Activated effector memory CD4-positive, alpha-beta T cell treated with Interleukin-2 at 50 U/mL for 16 hours (primary cell): ENCODE data around the gene PLPP6.
"Not testable (repeated sequence)": the region's sequence is repeated elsewhere in the genome, so short reads cannot be mapped to it uniquely, and the experiment has no call there.

Experiments
- DNase-seq: peaks from one replicate; pipeline ENCODE4 v3.0.0-alpha.2; 2020

The PLPP6 gene

DNA sequence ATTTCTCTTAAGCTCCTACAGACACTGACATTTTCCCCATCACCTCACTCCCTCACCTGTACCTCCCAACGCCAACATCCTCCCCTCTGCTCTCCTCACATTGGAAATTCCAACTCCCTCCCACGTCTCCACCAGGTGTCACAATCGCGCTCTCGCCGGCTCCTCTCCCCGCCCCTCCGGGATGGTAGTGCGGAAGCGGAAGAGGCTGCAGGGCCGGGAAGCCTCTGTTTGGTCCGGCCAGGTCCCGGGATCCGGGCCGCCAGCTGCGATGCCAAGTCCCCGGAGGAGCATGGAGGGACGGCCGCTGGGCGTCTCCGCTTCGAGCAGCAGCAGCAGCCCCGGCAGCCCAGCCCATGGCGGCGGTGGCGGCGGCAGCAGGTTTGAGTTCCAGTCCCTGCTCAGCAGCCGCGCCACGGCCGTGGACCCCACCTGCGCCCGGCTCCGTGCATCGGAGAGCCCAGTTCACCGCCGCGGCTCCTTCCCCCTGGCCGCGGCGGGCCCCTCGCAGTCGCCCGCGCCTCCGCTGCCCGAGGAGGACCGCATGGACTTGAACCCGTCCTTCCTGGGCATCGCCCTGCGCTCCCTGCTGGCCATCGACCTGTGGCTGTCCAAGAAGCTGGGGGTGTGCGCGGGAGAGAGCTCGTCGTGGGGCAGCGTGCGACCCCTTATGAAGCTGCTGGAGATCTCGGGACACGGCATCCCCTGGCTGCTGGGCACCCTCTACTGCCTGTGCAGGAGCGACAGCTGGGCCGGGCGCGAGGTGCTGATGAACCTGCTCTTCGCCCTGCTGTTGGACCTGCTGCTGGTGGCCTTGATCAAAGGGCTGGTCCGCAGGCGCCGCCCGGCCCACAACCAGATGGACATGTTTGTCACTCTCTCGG, at the start of gene PLPP6:
PLPP6 (plus strand) TSS at position 187 of the 881 bp plus-strand sequence; CDS start at position 269, 82 bp downstream.
- peak; percentile 67 for DNase-seq

DNA sequence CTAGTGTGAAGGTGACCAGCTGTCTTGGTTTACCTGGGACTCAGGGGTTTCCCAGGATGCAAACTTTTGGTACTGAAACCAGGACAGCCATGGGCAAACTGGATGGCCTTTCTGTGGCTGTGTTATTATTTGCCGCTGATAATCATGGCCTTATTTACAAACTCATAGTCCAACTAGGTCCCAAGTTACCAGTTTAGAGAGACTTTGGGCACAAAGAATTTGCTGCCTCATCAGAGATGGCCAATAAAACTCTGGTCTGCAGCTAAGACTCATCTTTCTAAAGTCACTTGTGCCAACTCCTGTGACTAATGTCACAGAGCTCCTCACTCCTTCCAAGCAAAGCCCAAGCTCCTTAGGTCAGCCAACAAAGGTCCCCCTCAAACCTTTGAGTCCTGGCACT, 47.5 kb upstream of the PLPP6 start:
- DNase-seq, result no peak

DNA sequence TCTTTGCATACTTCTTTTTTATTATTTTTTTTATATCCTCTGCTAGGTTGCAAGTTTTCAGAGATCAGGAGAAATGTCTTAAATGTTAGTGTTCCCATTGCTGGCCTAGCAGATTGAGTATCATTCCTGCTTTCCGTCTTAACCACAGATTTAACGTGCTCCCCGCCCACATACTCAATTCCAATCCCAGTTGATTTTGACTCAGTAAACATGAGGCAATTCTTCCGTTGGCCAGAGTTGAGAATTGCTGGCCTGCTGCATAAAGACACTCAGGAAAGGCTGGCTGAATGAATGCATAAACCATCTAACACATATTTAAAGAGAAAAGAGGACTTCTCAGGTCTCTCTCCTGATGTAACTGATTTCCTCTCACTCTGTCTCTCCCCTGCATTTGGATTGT, 46.8 kb upstream of the PLPP6 start:
- DNase-seq, result no peak

DNA sequence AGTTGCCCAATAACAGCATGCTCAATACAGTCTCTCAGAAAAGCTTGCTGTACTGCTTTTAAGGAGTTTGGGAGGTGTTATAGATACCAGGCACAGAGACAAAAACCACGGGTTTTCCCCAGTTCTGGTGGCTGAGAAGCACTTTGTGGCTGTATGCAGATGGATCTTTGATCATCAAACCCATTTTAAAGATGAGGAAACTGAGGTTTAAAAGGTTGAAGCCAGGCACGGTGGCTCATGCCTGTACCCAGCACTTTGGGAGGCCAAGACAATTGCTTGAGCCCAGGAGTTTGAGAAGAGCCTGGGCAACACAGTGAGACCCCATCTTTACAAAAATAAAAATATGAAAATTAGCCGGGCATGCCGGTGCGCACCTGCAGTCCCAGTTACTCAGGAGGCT, 46.3 kb upstream of the PLPP6 start:
- no peak for DNase-seq

DNA sequence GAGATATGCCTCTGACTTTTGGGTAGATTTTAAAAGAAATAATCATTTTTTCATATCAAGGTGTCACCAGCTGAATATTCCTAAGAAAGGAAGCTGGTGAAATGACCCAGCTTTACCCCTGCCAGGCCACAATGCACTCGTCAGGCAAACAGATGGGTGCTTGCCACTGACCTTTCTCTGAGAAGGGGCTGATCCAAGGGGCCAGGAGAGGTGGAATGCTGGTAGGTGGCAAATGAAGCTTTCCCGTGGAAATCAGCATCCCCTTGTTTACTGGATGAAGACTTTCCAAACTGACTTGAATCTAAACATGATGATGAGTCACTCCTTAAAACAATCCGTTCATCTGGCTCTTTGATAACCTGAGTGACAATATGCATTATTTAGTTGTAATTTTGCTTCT, 44.3 kb upstream of the PLPP6 start:
- DNase-seq, result no peak

DNA sequence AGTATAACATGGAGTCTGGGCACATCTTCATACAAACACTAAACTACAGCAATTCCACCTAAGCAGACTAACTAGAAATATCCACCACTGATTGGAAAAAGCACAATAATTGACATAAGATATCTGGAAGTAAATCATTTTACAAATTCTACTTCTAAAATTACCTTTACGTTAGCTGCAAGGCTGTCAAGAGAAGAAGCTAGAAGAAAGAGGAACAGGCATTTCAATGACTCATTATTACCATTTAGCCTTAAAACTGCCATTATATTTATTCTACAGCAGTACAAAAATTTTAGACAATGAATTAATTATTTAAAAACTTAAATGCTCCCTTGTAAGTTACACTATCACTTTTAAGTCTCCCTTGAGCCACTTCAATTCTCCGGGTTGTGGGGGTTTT, 43.4 kb upstream of the PLPP6 start:
- no peak for DNase-seq

DNA sequence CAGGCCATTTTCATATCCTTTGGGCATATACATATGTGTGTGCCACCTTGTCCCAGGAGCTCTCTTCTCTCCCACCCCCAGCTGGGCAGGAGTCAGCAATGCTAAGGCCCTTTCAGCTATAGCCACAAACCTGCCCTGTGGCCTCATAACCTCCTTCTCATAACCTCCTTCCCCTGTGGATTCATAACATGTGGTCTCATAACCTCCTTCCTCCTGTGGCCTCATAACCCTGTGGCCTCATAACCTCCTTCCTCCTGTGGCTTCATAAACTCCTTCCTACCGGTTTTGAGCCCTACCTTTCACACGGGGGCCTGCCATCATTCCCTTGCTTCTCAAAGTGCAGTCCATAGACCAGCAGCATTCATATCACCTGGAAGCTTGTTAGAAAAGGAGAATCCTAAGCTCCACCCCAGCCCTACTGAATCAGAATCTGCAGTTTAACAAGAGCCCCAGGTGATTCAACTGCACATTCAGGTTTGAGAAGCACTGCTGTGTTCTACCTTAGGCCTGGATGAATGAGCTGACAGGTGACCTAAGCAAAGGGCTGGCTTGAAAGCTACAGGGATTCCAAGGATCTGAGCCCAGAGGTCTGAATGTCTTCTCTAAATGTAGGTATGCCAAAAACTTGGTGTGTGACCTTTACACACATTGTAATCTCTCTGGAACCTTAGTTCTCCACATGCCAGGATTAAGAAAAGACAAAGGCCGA, 41.9 kb upstream of the PLPP6 start:
- DNase-seq, result no peak

DNA sequence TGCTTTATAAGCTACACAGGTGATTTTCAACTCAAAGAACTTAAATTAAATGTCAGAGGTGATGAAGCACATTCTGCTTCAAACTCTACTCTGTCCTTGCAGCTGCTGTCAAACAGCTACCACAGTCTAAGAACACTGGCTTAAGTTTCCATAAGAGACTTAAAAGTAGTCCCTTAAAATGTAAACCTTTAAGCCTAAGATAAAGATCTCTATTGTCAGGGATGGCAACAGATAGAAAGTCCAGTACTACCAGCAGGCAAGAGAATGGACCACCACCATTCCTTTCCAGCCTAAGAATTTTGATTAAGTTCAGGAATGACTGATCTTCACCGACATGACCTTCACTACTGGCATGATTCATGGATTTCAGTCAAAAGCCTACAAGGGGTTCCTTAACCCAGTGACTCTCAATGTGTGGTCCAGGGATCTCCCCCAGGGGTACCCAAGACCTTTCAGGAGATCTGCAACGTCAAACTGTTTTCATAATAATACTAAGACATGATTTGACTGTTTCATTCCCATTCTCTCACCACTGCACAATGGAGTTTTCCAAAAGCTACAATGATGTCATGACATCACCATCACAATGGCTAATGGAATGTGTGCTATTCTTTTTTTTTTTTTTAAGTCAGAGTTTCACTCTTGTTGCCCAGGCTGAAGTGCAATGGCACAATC, 41.1 kb upstream of the PLPP6 start:
- DNase-seq, result no peak

DNA sequence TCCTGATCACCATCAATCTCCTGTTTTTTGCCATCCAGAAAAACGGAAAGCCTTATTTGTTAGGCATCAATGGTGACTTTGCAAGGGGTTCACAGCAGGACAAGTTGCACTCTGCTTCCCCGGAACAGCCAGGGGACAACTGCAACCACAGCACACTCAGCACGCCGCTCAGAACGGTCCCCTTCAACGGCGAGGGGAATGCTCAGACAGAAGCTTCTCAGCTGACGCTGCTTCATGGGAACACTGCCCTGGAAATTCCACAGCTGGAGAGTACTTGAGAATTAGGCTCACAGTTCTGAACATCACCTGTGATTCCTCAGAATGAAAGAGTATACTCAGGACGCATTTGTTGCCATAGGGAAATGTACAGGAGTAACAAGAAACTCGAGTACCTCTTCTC, 40.1 kb upstream of the PLPP6 start:
- no peak for DNase-seq

DNA sequence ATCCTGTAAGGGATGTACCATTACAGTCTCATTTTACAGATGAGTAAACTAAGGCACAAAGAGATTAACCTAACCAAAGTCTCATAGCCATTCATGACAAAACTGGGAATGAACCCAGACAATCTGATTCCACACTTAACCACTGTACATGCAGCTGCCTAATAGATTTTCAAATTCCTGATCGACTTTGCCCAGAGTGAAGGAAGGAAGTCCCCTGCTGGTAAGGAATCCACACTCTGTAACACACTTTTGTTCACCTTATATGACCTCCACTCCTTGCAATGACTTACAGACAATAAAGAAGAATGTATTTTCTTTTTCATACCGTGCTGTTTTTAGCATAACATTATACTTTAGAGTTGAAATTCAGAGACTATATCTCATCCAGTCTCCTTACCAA, 31.3 kb upstream of the PLPP6 start:
- no peak for DNase-seq

DNA sequence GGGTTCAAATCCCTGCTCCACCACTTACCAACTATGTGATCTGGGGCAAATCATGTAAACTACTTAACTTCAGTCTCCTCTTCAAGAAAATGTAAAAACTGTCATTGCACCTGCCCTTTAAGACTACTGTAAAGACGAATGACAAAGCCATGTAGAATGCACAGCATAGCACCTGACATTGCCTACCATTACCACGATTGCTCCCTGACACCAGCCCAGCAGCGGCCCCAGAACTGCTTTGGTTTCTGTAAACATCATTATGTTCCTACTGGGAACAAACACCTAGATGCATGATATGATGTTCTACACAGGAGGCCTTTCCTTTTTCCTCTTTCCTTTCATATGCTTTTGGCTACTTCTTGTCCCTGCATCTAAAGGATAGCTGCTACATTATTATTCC, 23.1 kb upstream of the PLPP6 start:
- DNase-seq, result no peak

DNA sequence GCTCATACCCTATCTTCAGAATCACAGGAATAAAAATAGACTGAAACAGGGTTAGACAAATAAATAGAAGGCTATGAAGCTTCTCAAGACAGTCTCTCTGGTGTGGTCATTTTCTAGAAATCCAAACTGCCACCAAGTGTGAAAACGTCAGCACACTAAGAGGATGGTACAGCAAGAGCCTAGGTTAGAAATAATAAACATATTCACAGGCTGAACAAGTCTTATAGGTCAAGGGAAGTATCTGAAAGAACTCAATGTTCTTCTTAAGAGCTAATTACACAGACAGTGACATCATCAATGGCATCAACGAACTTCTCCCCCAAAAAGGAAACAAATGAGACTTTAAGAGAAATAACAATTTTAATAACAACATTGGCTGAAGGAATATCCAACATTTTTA, 22.7 kb upstream of the PLPP6 start:
- no peak for DNase-seq

DNA sequence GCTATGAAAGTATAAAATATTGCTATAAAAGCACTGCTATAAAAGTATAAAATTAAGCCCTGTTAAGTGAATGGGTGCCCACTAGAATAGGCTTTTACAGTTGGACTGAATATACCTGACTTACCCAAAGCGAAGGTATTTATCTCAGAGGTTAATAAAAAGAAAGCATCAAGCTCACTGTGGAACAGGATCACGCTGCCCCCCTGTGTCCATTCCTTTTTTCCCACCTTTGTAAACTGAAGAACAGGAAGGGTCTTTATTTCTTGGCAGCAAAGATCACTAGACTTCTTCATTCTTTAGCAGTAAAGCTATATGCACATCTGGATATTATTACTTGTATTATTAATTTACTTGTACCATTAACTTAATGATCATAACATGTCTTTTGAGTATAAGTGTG, 22.1 kb upstream of the PLPP6 start:
- DNase-seq, result peak; percentile 15

DNA sequence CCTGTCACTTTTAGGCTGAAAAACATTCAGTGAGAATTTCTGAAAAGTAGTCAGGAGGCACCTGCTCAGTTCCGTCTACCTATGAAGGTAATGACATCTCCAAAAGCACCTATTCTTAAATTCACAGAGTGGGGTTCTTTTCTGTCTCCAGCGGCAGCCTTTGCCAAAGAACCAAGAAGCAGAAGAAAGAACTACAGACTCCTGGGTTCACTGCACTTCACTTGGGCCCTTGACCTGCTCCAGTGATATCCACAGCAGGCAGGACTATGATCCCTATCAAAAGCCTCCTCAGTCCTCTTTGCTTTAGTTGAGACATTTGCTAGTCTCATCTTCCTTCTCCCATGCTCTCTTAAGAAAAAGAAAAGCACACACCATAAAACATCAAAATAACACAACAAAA, 19.7 kb upstream of the PLPP6 start:
- DNase-seq, result no peak

DNA sequence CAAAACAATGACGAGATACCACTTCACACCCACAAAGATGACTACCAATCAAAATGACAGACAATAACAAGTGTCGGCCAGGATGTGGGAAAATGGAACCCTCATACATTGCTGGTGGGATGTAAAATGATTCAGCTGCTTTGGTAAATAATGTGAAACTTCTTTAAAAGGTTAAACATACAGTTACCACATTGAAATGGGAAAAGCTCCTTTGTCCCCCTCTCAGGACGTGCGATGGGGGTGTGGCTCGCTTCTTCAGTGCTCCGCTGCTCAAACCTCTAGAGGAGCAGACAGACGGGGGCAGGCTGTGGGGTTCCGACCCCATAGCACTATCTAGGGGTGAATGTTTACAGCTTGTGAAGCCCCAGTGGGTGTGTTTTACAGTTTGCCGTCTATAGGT, 8.0 kb upstream of the PLPP6 start:
- DNase-seq, result no peak

DNA sequence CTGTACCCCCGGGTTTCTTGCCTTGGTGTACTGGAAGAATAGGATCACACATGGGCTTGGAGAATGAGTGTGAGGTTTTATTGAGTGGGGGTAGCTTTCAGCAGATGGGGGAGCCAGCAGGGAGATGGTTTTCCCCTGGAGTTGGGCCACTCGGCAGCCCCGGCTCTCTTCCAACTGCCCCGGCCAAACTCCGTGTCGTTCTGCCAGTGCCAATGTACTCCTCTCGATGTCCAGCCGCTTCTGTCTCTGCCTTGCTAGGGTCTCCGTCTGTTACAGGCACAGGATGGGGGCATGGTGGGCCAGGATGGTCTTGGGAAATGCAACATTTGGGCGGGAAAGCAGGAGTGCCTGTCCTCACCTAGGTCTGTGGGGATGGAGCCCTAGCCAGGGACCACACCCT, 7.6 kb upstream of the PLPP6 start:
- DNase-seq, result no peak

DNA sequence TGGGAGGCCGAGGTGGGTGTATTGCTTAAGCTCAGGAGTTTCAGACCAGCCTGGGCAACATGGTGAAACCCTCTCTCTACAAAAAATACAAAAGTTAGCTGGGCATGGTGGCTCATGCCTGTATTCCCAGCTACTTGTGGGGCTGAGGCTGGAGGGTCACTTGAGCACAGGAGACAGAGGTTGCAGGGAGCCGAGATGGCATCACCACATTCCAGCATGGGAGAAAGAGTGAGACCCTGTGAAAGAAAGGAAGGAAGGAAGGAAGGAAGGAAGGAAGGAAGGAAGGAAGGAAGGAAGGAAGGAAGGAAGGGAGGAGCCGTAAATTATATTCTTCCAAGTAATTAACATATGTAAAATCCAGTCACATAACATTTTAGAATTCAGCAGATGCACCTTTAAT, 5.9 kb upstream of the PLPP6 start:
- DNase-seq, result not testable (repeated sequence)

DNA sequence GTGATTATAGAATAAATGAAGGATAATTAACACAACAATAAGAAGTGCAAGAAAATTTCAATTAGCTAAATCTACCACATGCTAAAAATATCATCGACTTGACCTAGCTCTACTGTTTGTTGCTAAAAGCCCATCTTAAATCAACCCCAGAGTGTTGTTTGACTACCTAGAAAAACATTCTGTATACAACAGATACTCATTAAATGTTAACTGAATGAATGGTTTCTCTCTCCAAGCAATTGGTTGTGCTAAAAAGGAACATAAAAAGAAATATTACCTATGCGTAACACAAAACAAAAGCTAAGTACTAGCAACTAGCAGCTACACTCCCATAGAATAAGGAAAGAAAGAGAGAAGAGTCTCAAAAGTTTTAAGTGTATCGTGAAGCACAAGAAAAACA, 5.5 kb upstream of the PLPP6 start:
- no peak for DNase-seq

DNA sequence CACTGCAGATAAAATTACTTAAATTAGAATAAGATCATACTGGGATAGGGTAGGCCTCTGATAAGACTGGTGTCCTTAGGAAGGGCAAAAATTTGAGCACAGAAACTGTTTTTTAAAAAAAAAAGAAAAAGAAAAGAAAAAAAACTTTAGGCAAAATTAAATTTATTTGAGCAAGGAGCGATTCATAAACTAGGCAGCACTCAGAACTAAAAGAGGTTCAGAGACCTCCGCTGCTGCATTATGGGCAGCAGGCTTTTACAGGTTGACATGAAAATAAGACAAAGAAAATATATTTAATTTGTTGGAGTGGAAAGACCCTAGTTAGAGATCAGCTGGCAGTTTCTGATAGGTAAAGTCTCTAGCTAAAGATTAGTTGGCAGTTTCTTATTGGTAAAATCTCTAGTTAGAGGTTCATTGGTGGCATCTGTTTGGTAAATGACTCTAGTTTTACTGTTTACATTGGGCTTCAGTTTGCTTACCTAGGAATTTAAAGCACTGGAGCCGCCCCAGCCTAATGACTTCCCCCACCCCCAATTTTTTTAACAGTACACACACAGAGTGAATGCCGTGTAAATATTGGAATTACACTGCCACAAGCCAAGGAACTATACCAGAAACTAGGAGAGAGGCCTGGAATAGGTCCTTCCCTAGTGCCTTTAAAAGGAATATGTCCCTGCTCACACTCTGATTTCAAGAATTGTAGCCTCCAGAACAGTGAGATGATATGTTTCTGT, 4.5 kb upstream of the PLPP6 start:
- no peak for DNase-seq

DNA sequence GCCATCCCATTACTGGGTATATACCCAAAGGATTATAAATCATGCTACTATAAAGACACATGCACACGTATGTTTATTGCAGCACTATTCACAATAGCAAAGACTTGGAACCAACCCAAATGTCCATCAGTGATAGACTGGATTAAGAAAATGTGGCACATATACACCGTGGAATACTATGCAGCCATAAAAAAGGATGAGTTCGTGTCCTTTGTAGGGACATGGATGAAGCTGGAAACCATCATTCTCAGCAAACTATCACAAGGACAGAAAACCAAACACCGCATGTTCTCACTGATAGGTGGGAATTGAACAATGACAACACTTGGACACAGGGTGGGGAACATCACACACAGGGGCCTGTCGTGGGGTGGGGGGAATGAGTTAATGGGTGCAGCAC, 1.4 kb upstream of the PLPP6 start:
- not testable (repeated sequence) for DNase-seq

DNA sequence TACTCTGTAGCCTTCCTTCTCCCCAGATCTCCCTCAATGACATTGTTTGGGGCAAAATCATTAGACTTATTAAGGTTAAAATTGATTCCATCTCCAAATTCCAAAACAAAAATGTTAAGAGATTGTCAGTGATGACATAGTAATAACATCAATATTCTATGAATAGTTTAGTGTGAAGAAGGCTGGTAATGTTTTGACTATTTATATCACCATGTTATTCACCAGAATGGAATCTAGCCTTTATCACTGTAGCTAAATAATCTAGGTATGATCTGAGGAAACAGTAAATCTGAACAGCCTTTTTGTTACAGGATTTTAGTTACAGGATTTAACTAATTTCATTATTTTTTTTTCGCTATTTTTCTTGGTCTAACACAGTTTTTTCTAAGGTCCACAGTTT, 929 bp upstream of the PLPP6 start:
- no peak for DNase-seq

DNA sequence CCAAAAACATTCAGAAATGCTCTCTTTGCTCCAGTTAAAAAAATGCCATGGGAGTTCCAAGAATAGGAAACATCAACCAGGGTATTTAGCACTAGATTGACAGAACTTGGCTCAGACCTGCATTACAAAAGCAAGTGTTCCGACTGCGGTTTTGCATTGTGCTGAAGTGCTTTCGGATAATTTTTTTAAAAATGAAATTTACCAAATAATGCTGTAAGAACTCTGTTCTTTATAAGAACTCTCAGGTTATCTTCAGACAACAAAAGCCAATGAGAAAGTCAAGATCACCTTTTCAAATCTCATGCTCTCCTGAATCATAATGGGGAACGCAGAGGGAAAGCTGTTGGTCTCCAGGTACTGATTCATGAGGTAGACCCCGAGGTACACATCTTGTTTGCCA, 483 bp upstream of the PLPP6 start:
- DNase-seq, result no peak
